DND-41 (cell line): ENCODE measurements around the gene KRR1.

Experiments
- ATAC-seq: fragments of 200-7000 bp; cut with Tn5 transposase; 3 replicates; pipeline ENCODE4 v1.9.1; 2021; ENCODE audit warnings: low read depth; ENCODE audit not compliant: insufficient read depth
- DNase-seq: peaks from one replicate; pipeline ENCODE4 v3.0.0-alpha.2; 2020
- H2AFZ ChIP-seq: 2 replicates; pipeline ENCODE4 v1.6.0; 2012; ENCODE audit warnings: low read depth, low read length
- H3K27ac ChIP-seq: 2 replicates; pipeline ENCODE4 v1.5.1; 2012; ENCODE audit warnings: low read length, inconsistent platforms
- H3K27me3 ChIP-seq: fragments of 200-600 bp; sonication (generic); 2 replicates; pipeline ENCODE4 v1.6.0; 2012; ENCODE audit warnings: low read length, mild to moderate bottlenecking, inconsistent platforms; ENCODE audit not compliant: insufficient read depth, poor library complexity
- H3K36me3 ChIP-seq: 2 replicates; pipeline ENCODE4 v1.5.1; 2012; ENCODE audit warnings: low read length, inconsistent platforms; ENCODE audit not compliant: insufficient read depth
- H3K4me1 ChIP-seq: 2 replicates; pipeline ENCODE4 v1.5.1; 2012; ENCODE audit warnings: mild to moderate bottlenecking, low read length; ENCODE audit not compliant: insufficient read depth
- H3K4me2 ChIP-seq: 2 replicates; pipeline ENCODE4 v1.6.0; 2012; ENCODE audit warnings: mild to moderate bottlenecking, moderate library complexity, low read length, inconsistent platforms; ENCODE audit not compliant: insufficient read depth
- H3K4me3 ChIP-seq, 2 experiments: fragments of 200-600 bp in 1 of 2; shearing (Covaris generic) in 1 of 2; 2 replicates each; pipeline ENCODE4 v1.5.1; 2012 to 2016; ENCODE audit warnings: inconsistent platforms in 2 of 2, low read length in 2 of 2, mild to moderate bottlenecking in 2 of 2, low read depth in 1 of 2, moderate library complexity in 1 of 2
- H3K79me2 ChIP-seq: 2 replicates; pipeline ENCODE4 v1.6.0; 2012; ENCODE audit warnings: low read length, inconsistent platforms; ENCODE audit not compliant: insufficient read depth
- H3K9ac ChIP-seq: 2 replicates; pipeline ENCODE4 v1.6.0; 2012; ENCODE audit warnings: low read depth, mild to moderate bottlenecking, inconsistent platforms, low read length, moderate library complexity
- H3K9me3 ChIP-seq: 2 replicates; pipeline ENCODE4 v1.5.1; 2012; ENCODE audit warnings: low read length, moderate library complexity, mild to moderate bottlenecking, inconsistent platforms; ENCODE audit not compliant: insufficient read depth, severe bottlenecking
- H4K20me1 ChIP-seq: 2 replicates; pipeline ENCODE4 v1.6.0; 2012; ENCODE audit warnings: low read length; ENCODE audit not compliant: insufficient read depth
- CTCF ChIP-seq: IDR thresholded peaks from 2 replicates; pipeline ENCODE4 v1.5.1; 2012; ENCODE audit warnings: borderline replicate concordance, low read length, moderate library complexity, mild to moderate bottlenecking; ENCODE audit not compliant: poor library complexity, severe bottlenecking; ENCODE audit errors: extremely low read depth
- EZH2 ChIP-seq: IDR thresholded peaks from 3 replicates; pipeline ENCODE4 v1.6.1; 2012; ENCODE audit warnings: borderline replicate concordance, low read depth, mild to moderate bottlenecking, moderate library complexity, low read length, inconsistent platforms; ENCODE audit not compliant: severe bottlenecking

KRR1 gene

GRCh38 chr12:75491169-75491568 is 20.2 kb downstream of the KRR1 start:
- Histone ChIP-seq H3K9me3 (no peaks in the 10 kb centered on the region), H3K27ac (no peak overlapping the region), H3K4me1 (peaks cover 12% of the 10 kb centered on the region; the same call in 1 of the 2 replicates), H3K36me3 (peaks cover 57% of the 10 kb centered on the region), H4K20me1 (no peaks in the 10 kb centered on the region), H3K4me3 (no peak overlapping the region), H2AFZ (no peak overlapping the region), H3K79me2 (peaks cover 6% of the 10 kb centered on the region; the same call in 1 of the 2 replicates), H3K27me3 (no peaks in the 10 kb centered on the region), H3K4me2 (no peak overlapping the region), H3K9ac (no peak overlapping the region)
- DNase-seq = no peak
- no peak for ATAC-seq
- no peak for TF ChIP-seq EZH2
- no peak for TF ChIP-seq CTCF

DNA sequence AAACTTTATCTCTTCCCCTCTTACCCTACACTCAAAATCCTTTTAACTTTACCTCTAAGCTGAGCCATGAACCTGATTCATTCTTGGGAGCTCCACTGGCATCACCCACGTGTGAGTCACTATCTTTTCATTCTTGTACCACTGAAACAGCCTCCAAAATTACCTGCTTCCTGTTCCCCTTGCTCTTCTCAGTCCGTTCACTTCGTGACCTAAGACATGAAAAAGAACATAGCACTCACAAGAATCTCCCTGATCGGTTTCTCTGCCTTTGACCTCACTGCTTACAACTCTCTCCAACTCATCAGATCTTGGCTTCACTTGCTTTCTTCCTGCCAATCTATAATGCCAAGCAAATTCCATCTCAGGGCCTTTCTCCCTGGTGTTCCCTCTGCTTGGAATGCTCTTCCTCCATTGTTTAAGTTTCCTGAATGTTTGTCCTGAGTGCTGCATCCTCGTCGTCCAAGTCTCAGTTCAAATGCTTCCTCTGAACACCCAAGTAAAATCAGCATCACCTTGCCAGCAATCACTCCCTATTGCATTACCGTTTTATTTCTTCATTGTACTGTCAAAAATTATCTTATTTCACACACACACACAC is 21.7 kb downstream of the KRR1 start:
- H3K4me1 ChIP-seq = peaks cover 15% of the 10 kb centered on the region
- no peaks in the 10 kb centered on the region for H3K27me3 ChIP-seq
- peaks cover 14% of the 10 kb centered on the region for H3K79me2 ChIP-seq
- no peak overlapping the region for H2AFZ ChIP-seq
- no peaks in the 10 kb centered on the region for H4K20me1 ChIP-seq
- H3K9me3 ChIP-seq = no peaks in the 10 kb centered on the region
- DNase-seq (no peak), ATAC-seq (0 out of 3 replicates have a peak, but pooled peaks have one; percentile 6)
- no peak overlapping the region for H3K4me2 ChIP-seq
- no peak overlapping the region for H3K4me3 ChIP-seq
- H3K36me3 ChIP-seq = peaks cover 46% of the 10 kb centered on the region
- H3K9ac ChIP-seq = no peak overlapping the region
- TF ChIP-seq EZH2 (no peak), CTCF (no peak)
- peak overlapping the region; percentile 37; the same call in 1 of the 2 replicates for H3K27ac ChIP-seq

- no peak for ATAC-seq
- peaks cover 43% of the 10 kb centered on the region for H3K36me3 ChIP-seq
These were observed 22.2 kb downstream of the KRR1 start for GRCh38 chr12:75489187-75489586.

More at GRCh38 chr12:75489187-75489586, 22.2 kb downstream of the KRR1 start:
- H4K20me1 ChIP-seq = no peaks in the 10 kb centered on the region
- no peaks in the 10 kb centered on the region for H3K27me3 ChIP-seq
- no peak overlapping the region for H3K9ac ChIP-seq
- H3K4me3 ChIP-seq = no peak overlapping the region
- H2AFZ ChIP-seq = no peak overlapping the region
- peaks cover 14% of the 10 kb centered on the region for H3K79me2 ChIP-seq
- DNase-seq = no peak
- H3K4me1 ChIP-seq = peaks cover 18% of the 10 kb centered on the region
- no peak overlapping the region for H3K4me2 ChIP-seq
- peak overlapping the region; percentile 37; the same call in 1 of the 2 replicates for H3K27ac ChIP-seq
- TF ChIP-seq CTCF (no peak), EZH2 (no peak)
- no peaks in the 10 kb centered on the region for H3K9me3 ChIP-seq
